Activated naive CD4-positive, alpha-beta T cell treated with anti-CD3 and anti-CD28 coated beads, Interleukin-2, amount 50 U/mL, for 24 hours (primary cell): ENCODE results near the gene KLK2.
"Not testable (repeated sequence)": the region's sequence is repeated elsewhere in the genome, so short reads cannot be mapped to it uniquely, and the experiment has no call there.

Source experiments
- H3K27ac Mint-ChIP-seq: one replicate; pipeline ENCODE4 v1.8.0; 2021; ENCODE audit warnings: mild to moderate bottlenecking, mixed read lengths
- H3K27me3 Mint-ChIP-seq: one replicate; pipeline ENCODE4 v1.8.0; 2021; ENCODE audit warnings: mixed read lengths
- H3K36me3 Mint-ChIP-seq: one replicate; pipeline ENCODE4 v1.8.0; 2021; ENCODE audit warnings: mixed read lengths
- H3K4me1 Mint-ChIP-seq: one replicate; pipeline ENCODE4 v1.8.0; 2021; ENCODE audit warnings: mixed read lengths
- H3K4me3 Mint-ChIP-seq: one replicate; pipeline ENCODE4 v1.8.0; 2021; ENCODE audit warnings: mild to moderate bottlenecking, mixed read lengths
- H3K9me3 Mint-ChIP-seq: one replicate; pipeline ENCODE4 v1.8.0; 2021; ENCODE audit warnings: mixed read lengths

The KLK2 gene

DNA sequence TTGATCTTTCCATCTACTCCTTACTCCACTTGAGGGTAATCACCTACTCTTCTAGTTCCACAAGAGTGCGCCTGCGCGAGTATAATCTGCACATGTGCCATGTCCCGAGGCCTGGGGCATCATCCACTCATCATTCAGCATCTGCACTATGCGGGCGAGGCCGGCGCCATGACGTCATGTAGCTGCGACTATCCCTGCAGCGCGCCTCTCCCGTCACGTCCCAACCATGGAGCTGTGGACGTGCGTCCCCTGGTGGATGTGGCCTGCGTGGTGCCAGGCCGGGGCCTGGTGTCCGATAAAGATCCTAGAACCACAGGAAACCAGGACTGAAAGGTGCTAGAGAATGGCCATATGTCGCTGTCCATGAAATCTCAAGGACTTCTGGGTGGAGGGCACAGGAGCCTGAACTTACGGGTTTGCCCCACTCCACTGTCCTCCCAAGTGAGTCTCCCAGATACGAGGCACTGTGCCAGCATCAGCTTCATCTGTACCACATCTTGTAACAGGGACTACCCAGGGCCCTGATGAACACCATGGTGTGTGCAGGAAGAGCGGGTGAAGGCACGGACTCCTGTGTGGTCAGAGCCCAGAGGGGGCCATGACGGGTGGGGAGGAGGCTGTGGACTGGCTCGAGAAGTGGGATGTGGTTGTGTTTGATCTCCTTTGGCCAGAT lies 2.7 kb upstream of the KLK2 start:
- H3K4me3 Mint-ChIP-seq = no peak overlapping the region

DNA sequence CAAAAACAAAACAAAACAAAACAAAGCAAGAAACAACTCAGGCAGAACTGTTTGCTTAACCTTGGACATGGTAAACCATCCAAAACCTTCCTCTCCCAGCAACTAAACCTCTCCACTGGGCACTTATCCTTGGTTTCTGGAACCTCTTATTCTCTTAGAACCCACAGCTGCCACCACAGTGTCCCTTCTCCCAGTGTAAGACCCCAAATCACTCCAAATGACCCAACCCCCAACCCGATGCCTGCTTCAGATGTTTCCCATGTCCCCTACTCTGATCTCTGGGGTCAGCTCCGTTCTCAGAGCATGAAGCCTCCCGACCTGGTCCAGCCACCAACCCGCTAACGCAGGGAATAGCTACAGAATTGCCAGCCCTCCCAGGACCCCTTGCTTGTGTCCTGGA lies 972 bp downstream of the KLK2 start:
- Mint-ChIP-seq H3K36me3 (no peaks in the 10 kb centered on the region), H3K4me3 (no peak overlapping the region), H3K27me3 (peaks cover 23% of the 10 kb centered on the region), H3K4me1 (no peaks in the 10 kb centered on the region), H3K27ac (no peak overlapping the region), H3K9me3 (no peaks in the 10 kb centered on the region)

More for the DNA sequence above, 2.7 kb upstream of the KLK2 start:
- Mint-ChIP-seq H3K4me1 (no peaks in the 10 kb centered on the region), H3K27me3 (peaks cover 33% of the 10 kb centered on the region), H3K27ac (no peak overlapping the region), H3K36me3 (no peaks in the 10 kb centered on the region), H3K9me3 (no peaks in the 10 kb centered on the region)

DNA sequence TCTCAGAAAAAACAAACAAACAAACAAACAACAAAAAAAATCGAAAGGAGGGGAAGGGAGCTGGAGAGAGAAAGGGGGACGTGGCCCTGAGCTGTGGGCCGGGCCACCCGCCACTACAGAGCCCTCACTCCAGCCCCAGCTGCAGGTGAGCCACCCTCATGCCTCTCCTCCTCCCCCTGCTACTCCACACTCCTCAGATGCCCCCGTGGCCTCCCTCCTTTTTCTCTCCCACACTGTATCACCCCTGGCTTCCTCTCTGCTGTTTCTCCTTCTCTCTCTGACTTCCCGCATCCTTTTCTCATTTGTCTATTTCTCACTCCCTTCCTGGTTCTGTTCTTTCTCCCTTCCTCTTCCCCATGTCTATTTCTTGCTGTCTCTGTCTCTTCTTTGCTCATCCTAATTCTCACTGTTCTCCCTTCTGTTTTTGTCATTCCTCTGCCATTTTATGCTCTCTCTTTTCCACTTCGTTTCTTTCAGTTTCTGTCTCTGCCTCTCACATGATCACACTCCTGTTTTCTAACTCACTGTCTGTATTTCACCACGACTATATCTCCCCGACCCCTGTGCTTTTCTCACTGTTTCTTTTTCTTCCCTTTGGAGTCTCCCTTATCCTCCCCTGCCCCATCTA lies 2.7 kb downstream of the KLK2 start:
- no peak overlapping the region for H3K4me3 Mint-ChIP-seq
- H3K36me3 Mint-ChIP-seq = no peaks in the 10 kb centered on the region

DNA sequence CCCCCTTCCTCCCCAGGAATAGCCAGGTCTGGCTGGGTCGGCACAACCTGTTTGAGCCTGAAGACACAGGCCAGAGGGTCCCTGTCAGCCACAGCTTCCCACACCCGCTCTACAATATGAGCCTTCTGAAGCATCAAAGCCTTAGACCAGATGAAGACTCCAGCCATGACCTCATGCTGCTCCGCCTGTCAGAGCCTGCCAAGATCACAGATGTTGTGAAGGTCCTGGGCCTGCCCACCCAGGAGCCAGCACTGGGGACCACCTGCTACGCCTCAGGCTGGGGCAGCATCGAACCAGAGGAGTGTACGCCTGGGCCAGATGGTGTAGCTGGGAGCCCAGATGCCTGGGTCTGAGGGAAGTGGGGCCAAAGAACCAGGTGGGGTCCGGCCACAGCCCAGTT lies 3.2 kb downstream of the KLK2 start:
- no peak overlapping the region for H3K4me3 Mint-ChIP-seq
- no peak overlapping the region for H3K27ac Mint-ChIP-seq
- H3K27me3 Mint-ChIP-seq = peaks cover 18% of the 10 kb centered on the region
- H3K4me1 Mint-ChIP-seq = no peaks in the 10 kb centered on the region
- H3K36me3 Mint-ChIP-seq = no peaks in the 10 kb centered on the region
- H3K9me3 Mint-ChIP-seq = no peaks in the 10 kb centered on the region

More for the DNA sequence above, 2.7 kb downstream of the KLK2 start:
- Mint-ChIP-seq H3K27ac (no peak overlapping the region), H3K27me3 (peaks cover 23% of the 10 kb centered on the region), H3K9me3 (no peaks in the 10 kb centered on the region), H3K4me1 (no peaks in the 10 kb centered on the region)

DNA sequence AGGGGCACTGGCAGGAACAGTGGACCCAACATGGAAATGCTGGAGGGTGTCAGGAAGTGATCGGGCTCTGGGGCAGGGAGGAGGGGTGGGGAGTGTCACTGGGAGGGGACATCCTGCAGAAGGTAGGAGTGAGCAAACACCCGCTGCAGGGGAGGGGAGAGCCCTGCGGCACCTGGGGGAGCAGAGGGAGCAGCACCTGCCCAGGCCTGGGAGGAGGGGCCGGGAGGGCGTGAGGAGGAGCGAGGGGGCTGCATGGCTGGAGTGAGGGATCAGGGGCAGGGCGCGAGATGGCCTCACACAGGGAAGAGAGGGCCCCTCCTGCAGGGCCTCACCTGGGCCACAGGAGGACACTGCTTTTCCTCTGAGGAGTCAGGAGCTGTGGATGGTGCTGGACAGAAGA lies 4.1 kb downstream of the KLK2 start:
- no peaks in the 10 kb centered on the region for H3K36me3 Mint-ChIP-seq
- H3K27ac Mint-ChIP-seq = no peak overlapping the region
- no peaks in the 10 kb centered on the region for H3K4me1 Mint-ChIP-seq
- H3K9me3 Mint-ChIP-seq = no peaks in the 10 kb centered on the region
- H3K4me3 Mint-ChIP-seq = no peak overlapping the region
- peaks cover 19% of the 10 kb centered on the region for H3K27me3 Mint-ChIP-seq

DNA sequence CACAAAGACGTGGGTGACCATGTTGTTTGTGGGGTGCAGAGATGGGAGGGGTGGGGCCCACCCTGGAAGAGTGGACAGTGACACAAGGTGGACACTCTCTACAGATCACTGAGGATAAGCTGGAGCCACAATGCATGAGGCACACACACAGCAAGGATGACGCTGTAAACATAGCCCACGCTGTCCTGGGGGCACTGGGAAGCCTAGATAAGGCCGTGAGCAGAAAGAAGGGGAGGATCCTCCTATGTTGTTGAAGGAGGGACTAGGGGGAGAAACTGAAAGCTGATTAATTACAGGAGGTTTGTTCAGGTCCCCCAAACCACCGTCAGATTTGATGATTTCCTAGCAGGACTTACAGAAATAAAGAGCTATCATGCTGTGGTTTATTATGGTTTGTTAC lies 5.6 kb downstream of the KLK2 start:
- no peak overlapping the region for H3K27ac Mint-ChIP-seq
- H3K9me3 Mint-ChIP-seq = no peaks in the 10 kb centered on the region
- no peaks in the 10 kb centered on the region for H3K36me3 Mint-ChIP-seq
- H3K4me1 Mint-ChIP-seq = no peaks in the 10 kb centered on the region
- no peak overlapping the region for H3K4me3 Mint-ChIP-seq
- H3K27me3 Mint-ChIP-seq = peaks cover 19% of the 10 kb centered on the region

DNA sequence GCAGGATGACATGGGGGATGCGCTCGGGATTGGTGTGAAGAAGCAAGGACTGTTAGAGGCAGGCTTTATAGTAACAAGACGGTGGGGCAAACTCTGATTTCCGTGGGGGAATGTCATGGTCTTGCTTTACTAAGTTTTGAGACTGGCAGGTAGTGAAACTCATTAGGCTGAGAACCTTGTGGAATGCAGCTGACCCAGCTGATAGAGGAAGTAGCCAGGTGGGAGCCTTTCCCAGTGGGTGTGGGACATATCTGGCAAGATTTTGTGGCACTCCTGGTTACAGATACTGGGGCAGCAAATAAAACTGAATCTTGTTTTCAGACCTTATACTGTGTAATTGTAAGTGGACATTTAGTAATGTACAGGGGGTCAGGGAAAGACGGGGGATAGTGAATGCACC lies 7.0 kb downstream of the KLK2 start:
- Mint-ChIP-seq H3K9me3 (no peaks in the 10 kb centered on the region), H3K27ac (no peak overlapping the region), H3K4me1 (no peaks in the 10 kb centered on the region), H3K4me3 (no peak overlapping the region), H3K36me3 (no peaks in the 10 kb centered on the region), H3K27me3 (peaks cover 20% of the 10 kb centered on the region)

DNA sequence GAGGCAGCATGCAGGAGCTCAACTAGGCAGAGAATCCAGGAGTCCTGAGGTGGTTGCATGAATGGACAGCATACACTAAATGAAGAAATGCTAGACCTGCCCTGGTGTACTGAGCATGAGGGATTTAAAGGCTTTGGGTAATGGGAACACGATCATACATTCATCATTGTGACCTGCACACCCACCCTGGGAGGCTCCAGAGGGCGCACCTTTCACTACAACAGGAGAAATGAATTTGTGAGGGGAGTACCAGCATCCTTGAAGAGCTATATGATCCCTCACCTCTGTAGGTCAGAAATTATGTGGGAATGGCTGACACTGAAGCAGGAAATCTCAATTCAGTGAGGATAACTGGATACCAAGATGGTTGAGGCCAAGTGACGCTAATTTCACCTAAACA lies 8.9 kb downstream of the KLK2 start:
- Mint-ChIP-seq H3K27ac (no peak overlapping the region), H3K36me3 (no peaks in the 10 kb centered on the region), H3K4me3 (no peak overlapping the region), H3K27me3 (peaks cover 29% of the 10 kb centered on the region), H3K9me3 (no peaks in the 10 kb centered on the region), H3K4me1 (no peaks in the 10 kb centered on the region)

DNA sequence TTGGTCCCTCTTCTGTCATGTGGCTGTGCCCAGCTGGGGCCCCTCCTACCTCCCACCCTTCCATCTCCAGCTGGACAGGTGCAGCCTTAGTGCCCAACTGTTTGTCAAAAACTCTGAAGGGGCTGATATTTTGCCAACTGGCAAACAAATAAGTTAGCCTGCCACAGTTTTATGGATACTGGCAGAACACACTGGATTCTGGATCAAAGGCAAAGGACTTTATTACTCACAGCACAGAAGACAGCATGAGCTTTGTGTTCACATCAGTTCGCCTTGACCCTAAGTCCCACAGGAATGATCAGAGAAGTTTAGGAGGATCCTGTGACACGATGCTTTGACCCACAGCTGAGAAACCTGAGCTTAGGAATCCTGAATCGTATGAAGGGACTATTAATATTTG lies 16.4 kb downstream of the KLK2 start:
- Mint-ChIP-seq H3K4me1 (no peaks in the 10 kb centered on the region), H3K27me3 (peaks cover 24% of the 10 kb centered on the region), H3K36me3 (no peaks in the 10 kb centered on the region), H3K27ac (no peak overlapping the region), H3K4me3 (no peak overlapping the region), H3K9me3 (no peaks in the 10 kb centered on the region)

DNA sequence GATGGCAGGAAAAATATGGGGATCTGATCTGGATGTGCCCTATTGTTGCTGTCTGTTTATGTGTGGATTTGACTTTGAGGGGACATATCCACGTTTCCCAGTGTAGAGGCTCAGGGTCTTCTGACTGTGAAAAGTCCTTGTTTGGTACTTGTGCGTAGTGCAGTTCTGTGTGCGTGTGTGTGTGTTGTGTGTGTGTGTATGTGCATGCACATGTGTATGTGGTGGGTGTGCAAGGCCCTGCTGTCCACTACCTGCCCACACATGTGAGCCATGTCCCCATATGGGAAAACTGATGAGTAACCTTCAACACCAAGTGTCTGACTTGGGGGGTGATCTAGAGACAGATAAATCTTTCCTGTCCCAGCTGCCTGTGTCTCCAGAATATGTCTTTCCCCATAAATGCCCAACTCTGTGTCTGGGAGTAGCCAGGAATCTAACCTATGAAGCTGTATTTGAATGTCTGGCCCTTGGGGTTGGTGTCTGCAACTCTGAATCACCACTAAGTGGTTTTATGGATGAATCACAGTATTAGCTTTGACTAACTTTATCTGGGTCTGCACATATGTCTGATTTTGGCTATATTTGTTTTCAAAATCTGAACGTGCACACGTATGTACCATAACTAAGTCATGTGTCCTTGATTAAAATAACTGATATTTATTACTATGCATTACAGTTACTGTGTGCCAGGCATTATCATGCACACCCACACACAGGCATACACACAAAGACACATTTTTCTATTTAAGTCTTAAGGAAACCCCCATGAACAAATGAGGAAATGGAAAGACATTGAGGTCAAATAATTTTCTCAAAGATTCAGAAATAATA lies 17.4 kb downstream of the KLK2 start:
- no peaks in the 10 kb centered on the region for H3K4me1 Mint-ChIP-seq
- H3K27me3 Mint-ChIP-seq = peaks cover 24% of the 10 kb centered on the region
- no peaks in the 10 kb centered on the region for H3K9me3 Mint-ChIP-seq
- H3K36me3 Mint-ChIP-seq = no peaks in the 10 kb centered on the region
- no peak overlapping the region for H3K27ac Mint-ChIP-seq
- no peak overlapping the region for H3K4me3 Mint-ChIP-seq

DNA sequence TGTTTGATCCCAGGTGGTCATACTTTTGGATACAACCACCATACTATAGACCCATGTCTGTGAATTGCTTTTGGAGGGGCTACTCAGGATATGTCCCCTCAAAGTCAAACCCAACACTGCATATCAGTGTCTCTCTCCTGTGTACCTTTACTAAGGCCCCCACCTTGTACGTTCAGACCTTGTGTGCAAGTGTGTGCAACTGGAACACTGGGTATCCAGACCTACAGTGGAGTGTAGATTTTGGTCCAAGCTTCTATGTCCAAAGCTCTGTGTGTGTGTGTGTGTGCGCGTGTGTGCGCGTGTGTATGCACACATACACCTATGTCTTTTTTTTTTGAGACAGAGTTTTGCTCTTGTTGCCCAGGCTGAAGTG lies 18.0 kb downstream of the KLK2 start:
- Mint-ChIP-seq H3K4me3 (no peak overlapping the region), H3K4me1 (no peaks in the 10 kb centered on the region), H3K36me3 (no peaks in the 10 kb centered on the region), H3K9me3 (no peaks in the 10 kb centered on the region), H3K27me3 (peaks cover 22% of the 10 kb centered on the region), H3K27ac (no peak overlapping the region)

DNA sequence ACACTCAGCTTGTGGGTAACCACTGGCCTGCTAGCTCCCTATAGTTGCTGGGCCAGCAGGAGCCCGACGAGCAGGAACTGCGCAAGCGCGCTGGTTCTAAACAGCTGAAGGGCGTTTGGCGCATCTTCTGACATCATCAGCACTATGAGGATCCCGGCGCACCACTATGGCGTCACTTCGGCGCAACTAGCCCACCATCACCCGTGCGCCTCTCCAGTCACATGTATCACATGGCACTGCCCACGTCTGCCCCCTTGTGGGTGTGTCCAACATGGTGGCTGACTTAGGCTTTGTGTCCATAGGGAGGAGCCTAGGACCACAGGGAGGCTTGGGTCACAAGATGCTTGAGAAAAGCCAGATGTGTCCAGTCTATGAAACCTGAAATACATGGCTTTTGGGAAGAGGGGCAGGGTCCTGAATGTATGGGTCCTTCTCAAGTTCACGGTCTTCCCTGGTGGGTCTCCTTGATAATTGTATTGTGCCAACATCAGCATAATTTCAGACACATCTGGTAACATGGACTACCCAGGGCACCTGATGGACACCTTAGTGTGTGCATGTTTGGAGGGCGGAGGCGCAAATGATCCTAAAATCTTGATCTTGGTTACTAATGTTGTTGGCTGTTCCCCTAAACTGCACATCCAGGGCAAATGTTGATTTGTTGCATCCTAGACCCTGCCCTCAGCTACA lies 20.0 kb downstream of the KLK2 start:
- Mint-ChIP-seq H3K27me3 (peaks cover 15% of the 10 kb centered on the region), H3K36me3 (no peaks in the 10 kb centered on the region), H3K4me1 (no peaks in the 10 kb centered on the region), H3K9me3 (no peaks in the 10 kb centered on the region), H3K27ac (no peak overlapping the region), H3K4me3 (no peak overlapping the region)

DNA sequence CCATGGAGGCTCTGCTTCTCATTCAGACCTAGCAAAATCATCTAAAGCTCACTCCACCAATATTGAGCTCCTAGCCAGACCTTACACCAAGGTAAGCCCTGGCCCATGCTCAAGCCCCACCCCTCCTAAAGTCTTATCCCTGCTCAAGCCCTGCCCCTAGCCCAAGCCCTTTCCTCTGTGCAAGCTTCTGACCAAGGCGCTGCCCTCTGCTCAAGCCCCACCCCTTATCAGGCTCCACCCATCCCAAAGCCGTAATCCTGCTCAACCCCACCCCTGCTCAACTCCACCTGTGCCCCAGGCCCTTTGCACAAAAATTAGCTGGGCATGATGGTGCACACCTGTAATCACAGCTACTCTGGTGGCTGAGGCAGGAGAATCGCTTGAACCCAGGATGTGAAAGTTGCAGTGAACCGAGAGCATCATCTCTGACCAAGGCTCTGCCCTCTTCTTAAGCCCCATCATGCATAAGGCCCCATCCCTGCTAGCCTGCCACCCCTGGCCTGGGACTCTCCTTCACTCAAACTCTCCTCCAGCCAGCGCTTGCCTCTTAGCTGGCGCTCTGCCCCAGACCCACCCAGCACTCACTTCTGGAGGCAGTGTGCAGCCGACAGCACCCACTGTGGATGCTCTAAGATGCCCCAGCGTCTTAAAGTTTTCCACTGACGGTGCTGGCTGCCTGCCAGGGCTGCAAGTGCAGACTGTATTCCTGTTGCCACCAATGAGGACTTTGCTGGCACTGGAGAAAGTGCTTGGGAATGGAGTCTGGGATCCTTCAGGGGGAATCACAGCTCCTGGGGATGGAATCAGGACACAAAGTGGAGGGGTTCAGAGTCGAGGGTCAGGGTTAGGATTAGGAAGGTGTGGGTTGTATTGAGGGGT lies 21.5 kb downstream of the KLK2 start:
- no peak overlapping the region for H3K4me3 Mint-ChIP-seq
- no peak overlapping the region for H3K27ac Mint-ChIP-seq
- no peaks in the 10 kb centered on the region for H3K9me3 Mint-ChIP-seq
- H3K27me3 Mint-ChIP-seq = peaks cover 11% of the 10 kb centered on the region
- no peaks in the 10 kb centered on the region for H3K36me3 Mint-ChIP-seq
- no peaks in the 10 kb centered on the region for H3K4me1 Mint-ChIP-seq

DNA sequence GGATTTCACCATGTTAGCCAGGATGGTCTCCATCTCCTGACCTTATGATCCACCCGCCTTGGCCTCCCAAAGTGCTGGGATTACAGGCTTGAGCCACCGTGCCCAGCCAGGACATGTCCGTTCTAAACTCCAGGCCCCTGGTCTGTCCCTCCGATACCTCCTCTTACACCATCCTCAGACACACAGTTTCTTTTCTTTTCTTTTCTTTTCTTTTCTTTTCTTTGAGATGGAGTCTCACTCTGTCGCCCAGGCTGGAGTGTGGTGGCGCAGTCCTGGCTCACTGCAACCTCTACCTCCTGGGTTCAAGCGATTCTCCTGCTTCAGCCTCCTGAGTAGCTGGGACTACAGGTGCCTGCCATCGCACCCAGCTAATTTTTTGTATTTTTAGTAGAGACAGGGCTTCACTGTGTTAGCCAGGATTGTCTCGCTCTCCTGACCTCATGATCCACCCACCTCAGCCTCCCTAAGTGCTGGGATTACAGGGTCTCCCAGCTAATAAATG lies 22.9 kb downstream of the KLK2 start:
- not testable (repeated sequence) for H3K27ac Mint-ChIP-seq, H3K27me3 Mint-ChIP-seq, H3K4me3 Mint-ChIP-seq, H3K4me1 Mint-ChIP-seq, H3K9me3 Mint-ChIP-seq, H3K36me3 Mint-ChIP-seq
